Measurements from ENCODE around the gene CACNA1H. TPM values are rescaled to one million over a fixed set of nuclear protein-coding genes. Genes with fewer than 3 reads are reported as not detected.

The CACNA1H gene
- total RNA-seq, 4 donors from 2014 or later: 6.8 to 94.5 (median 27.6) TPM

GRCh38 chr16:1113889-1114526 lies 38.9 kb upstream of the CACNA1H start:
- intact Hi-C loops (cut with DNase I; ENCODE audit: low total_unique reads): no loop called here
- H3K36me3 ChIP-seq: no peaks in the 10 kb centered on the region

GRCh38 chr16:1116693-1117077 lies 36.2 kb upstream of the CACNA1H start:
- no peak for DNase-seq
- TF ChIP-seq POLR2A (IDR thresholded peaks at IDR 0.05) (no peak), CTCF (IDR thresholded peaks at IDR 0.05) (no peak)
- H3K4me1 ChIP-seq: no peaks in the 10 kb centered on the region
- H3K27me3 ChIP-seq: no peaks in the 10 kb centered on the region
- no peaks in the 10 kb centered on the region for H3K36me3 ChIP-seq
- no peaks in the 10 kb centered on the region for H3K9me3 ChIP-seq
- no peak overlapping the region for H3K4me3 ChIP-seq
- intact Hi-C loops (cut with DNase I; ENCODE audit: low total_unique reads): no loop called here
- H3K27ac ChIP-seq: no peak overlapping the region

More at GRCh38 chr16:1113889-1114526, 38.9 kb upstream of the CACNA1H start:
- Histone ChIP-seq H3K4me3 (no peak overlapping the region), H3K9me3 (no peaks in the 10 kb centered on the region), H3K27ac (no peak overlapping the region), H3K4me1 (no peaks in the 10 kb centered on the region), H3K27me3 (no peaks in the 10 kb centered on the region)
- TF ChIP-seq CTCF (IDR thresholded peaks at IDR 0.05): no peak
- TF ChIP-seq POLR2A (IDR thresholded peaks at IDR 0.05): no peak
- DNase-seq: no peak

GRCh38 chr16:1117176-1117900 lies 35.6 kb upstream of the CACNA1H start:
- no peaks in the 10 kb centered on the region for H3K4me1 ChIP-seq
- DNase-seq: no peak
- H3K36me3 ChIP-seq: no peaks in the 10 kb centered on the region
- no peaks in the 10 kb centered on the region for H3K27me3 ChIP-seq
- H3K27ac ChIP-seq: no peak overlapping the region
- TF ChIP-seq POLR2A (IDR thresholded peaks at IDR 0.05) (no peak), CTCF (IDR thresholded peaks at IDR 0.05) (no peak)
- no peaks in the 10 kb centered on the region for H3K9me3 ChIP-seq
- intact Hi-C loops (cut with DNase I; ENCODE audit: low total_unique reads): no loop called here
- H3K4me3 ChIP-seq: no peak overlapping the region

- no peaks in the 10 kb centered on the region for H3K4me1 ChIP-seq
- H3K9me3 ChIP-seq: no peaks in the 10 kb centered on the region
- no peaks in the 10 kb centered on the region for H3K36me3 ChIP-seq
- intact Hi-C loops (cut with DNase I; ENCODE audit: low total_unique reads): no loop called here
- no peak overlapping the region for H3K4me3 ChIP-seq
- no peaks in the 10 kb centered on the region for H3K27me3 ChIP-seq
- no peak for DNase-seq
- no peak for TF ChIP-seq CTCF (IDR thresholded peaks at IDR 0.05)
- TF ChIP-seq POLR2A (IDR thresholded peaks at IDR 0.05): no peak
- no peak overlapping the region for H3K27ac ChIP-seq
Observed at GRCh38 chr16:1117926-1118325, 35.0 kb upstream of the CACNA1H start.

- Histone ChIP-seq H3K36me3 (no peaks in the 10 kb centered on the region), H3K4me3 (no peak overlapping the region), H3K4me1 (no peaks in the 10 kb centered on the region), H3K27ac (no peak overlapping the region), H3K9me3 (no peaks in the 10 kb centered on the region), H3K27me3 (no peaks in the 10 kb centered on the region)
- no peak for TF ChIP-seq POLR2A (IDR thresholded peaks at IDR 0.05)
- no peak for TF ChIP-seq CTCF (IDR thresholded peaks at IDR 0.05)
- intact Hi-C loops (cut with DNase I; ENCODE audit: low total_unique reads): no loop called here
- no peak for DNase-seq
Observed at GRCh38 chr16:1119129-1119528, 33.8 kb upstream of the CACNA1H start.

Measured in uterus (tissue), 4 donors.